HEK293T (cell line): ENCODE results near the gene PLGRKT.
"Not testable (repeated sequence)": the region's sequence is repeated elsewhere in the genome, so short reads cannot be mapped to it uniquely, and the experiment has no call there.

Source experiments
- CTBP1 ChIP-seq: fragments of 450-650 bp; IDR thresholded peaks from 2 replicates; pipeline ENCODE4 v1.6.1; 2016; ENCODE audit warnings: borderline replicate concordance
- FOXK2 ChIP-seq: fragments of 450-650 bp; IDR thresholded peaks from 2 replicates; pipeline ENCODE4 v1.6.1; 2016; ENCODE audit warnings: mild to moderate bottlenecking
- FOXM1 ChIP-seq: fragments of 450-650 bp; IDR thresholded peaks from 2 replicates; pipeline ENCODE4 v1.6.1; 2017; ENCODE audit warnings: mild to moderate bottlenecking, borderline replicate concordance
- SP1 ChIP-seq: fragments of 450-650 bp; IDR thresholded peaks from 2 replicates; pipeline ENCODE4 v1.6.1; 2017
- TARDBP ChIP-seq: fragments of 450-650 bp; IDR thresholded peaks from 2 replicates; pipeline ENCODE4 v1.6.1; 2016
- ZNF384 ChIP-seq: fragments of 450-650 bp; IDR thresholded peaks from 2 replicates; pipeline ENCODE4 v1.6.1; 2016
- TF ChIP-seq, protein P1 (sequence below): fragments of 450-650 bp; IDR thresholded peaks from 2 replicates; pipeline ENCODE4 v1.6.1; 2016

DNA sequence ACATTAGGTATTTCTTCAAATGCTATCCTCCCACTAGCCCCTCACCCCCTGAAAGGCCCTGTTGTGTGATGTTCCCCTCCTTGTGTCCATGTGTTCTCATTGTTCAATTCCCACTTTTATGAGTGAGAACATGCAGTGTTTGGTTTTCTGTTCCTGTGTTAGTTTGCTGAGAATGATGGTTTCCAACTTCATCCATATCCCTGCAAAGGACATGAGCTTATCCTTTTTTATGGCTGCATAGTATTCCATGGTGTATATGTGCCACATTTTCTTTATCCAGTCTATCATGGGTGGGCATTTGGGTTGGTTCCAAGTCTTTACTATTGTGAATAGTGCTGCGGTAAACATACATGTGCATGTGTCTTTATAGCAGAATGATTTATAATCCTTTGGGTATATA, 121.3 kb downstream of the PLGRKT start:
- not testable (repeated sequence) for TF ChIP-seq TARDBP, ZNF384, FOXM1, SP1, CTBP1, FOXK2
- TF ChIP-seq, protein P1, sequence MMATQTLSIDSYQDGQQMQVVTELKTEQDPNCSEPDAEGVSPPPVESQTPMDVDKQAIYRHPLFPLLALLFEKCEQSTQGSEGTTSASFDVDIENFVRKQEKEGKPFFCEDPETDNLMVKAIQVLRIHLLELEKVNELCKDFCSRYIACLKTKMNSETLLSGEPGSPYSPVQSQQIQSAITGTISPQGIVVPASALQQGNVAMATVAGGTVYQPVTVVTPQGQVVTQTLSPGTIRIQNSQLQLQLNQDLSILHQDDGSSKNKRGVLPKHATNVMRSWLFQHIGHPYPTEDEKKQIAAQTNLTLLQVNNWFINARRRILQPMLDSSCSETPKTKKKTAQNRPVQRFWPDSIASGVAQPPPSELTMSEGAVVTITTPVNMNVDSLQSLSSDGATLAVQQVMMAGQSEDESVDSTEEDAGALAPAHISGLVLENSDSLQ = not testable (repeated sequence)
